Lower lobe of right lung (tissue), 2 donors: ENCODE measurements around the gene CEP126. TPM values are rescaled to one million over a fixed set of nuclear protein-coding genes. Genes with fewer than 3 reads are reported as not detected.

ENCODE experiments used
- ATAC-seq, 2 donors: fragments of 200-7000 bp; cut with Tn5 transposase; one replicate each; pipeline ENCODE4 v1.9.1; 2020 to 2022; ENCODE audit warnings: mild to moderate bottlenecking in 2 of 2, moderate library complexity in 2 of 2
- DNase-seq: peaks from one replicate; pipeline ENCODE4 v3.0.0-alpha.2; 2020
- H3K27ac ChIP-seq: fragments of 200-600 bp; one replicate; pipeline ENCODE4 v1.8.0; 2022
- H3K27me3 ChIP-seq: fragments of 200-600 bp; one replicate; pipeline ENCODE4 v1.8.0; 2022; ENCODE audit warnings: low read depth
- H3K36me3 ChIP-seq: fragments of 200-600 bp; one replicate; pipeline ENCODE4 v1.8.0; 2022; ENCODE audit warnings: mild to moderate bottlenecking
- H3K4me1 ChIP-seq: fragments of 200-600 bp; one replicate; pipeline ENCODE4 v1.8.0; 2022
- H3K4me3 ChIP-seq: fragments of 200-600 bp; one replicate; pipeline ENCODE4 v1.8.0; 2022; ENCODE audit warnings: mild to moderate bottlenecking
- H3K9me3 ChIP-seq: fragments of 200-600 bp; one replicate; pipeline ENCODE4 v1.8.0; 2022
- intact Hi-C: fragments of 100-400 bp; cut with DNase I; formaldehyde crosslinking; loops from one replicate; pipeline ENCODE4 v1.11.0; 2022
- total RNA-seq: library from RNA; stranded (reverse); fragmentation: NEBNext Ultra II Directional; extraction: Animal tissue kit (Norgen Biotek cat#: 25700); gene quantifications from one replicate; pipeline ENCODE4 v1.2.1, GENCODE V29; 2021
- TF ChIP-seq, protein P1 (sequence below): fragments of 200-600 bp; IDR thresholded peaks from one replicate; pipeline ENCODE4 v1.8.0; 2022; ENCODE audit warnings: antibody characterized with exemption, mild to moderate bottlenecking
- donor health status: DM: no; HTN: yes; CAD: no; lungs with severe emphysema.

CEP126 gene
- total RNA-seq, 1 donor from 2014 or later: 6.4 TPM

DNA sequence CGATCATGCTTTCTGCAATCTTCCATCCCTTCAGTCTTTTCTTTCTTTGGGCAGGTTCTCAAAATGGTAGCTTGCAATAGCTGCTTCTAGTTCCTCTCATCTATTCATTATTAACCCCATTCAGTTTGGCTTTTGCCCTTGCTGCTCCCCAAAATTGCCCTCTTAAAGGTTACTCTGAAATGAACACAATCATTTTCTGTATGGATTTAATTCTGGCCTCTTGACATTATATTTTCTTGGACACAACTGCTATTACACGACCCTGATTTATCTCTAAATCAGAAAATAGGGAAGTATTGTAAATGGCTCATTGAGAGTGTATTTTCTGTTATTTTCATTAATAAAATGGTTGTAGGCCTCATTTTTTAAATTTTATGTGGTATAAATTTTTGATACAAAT is 1.6 kb downstream of the CEP126 start, which contains the start of gene ANGPTL5:
Gene ANGPTL5 (minus strand): TSS at position 101 of the 400 bp plus-strand sequence. CDS start 8,613 bp downstream, outside the sequence.
- intact Hi-C loops: no loop called here
- TF ChIP-seq, protein P1, sequence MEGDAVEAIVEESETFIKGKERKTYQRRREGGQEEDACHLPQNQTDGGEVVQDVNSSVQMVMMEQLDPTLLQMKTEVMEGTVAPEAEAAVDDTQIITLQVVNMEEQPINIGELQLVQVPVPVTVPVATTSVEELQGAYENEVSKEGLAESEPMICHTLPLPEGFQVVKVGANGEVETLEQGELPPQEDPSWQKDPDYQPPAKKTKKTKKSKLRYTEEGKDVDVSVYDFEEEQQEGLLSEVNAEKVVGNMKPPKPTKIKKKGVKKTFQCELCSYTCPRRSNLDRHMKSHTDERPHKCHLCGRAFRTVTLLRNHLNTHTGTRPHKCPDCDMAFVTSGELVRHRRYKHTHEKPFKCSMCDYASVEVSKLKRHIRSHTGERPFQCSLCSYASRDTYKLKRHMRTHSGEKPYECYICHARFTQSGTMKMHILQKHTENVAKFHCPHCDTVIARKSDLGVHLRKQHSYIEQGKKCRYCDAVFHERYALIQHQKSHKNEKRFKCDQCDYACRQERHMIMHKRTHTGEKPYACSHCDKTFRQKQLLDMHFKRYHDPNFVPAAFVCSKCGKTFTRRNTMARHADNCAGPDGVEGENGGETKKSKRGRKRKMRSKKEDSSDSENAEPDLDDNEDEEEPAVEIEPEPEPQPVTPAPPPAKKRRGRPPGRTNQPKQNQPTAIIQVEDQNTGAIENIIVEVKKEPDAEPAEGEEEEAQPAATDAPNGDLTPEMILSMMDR: no peak
- ATAC-seq (no peak), DNase-seq (no peak)
- H3K27ac ChIP-seq: peak within 1 kb of the TSS; percentile 85
- no peaks in the 10 kb centered on the region for H3K36me3 ChIP-seq
- H3K9me3 ChIP-seq: no peaks in the 10 kb centered on the region
- H3K27me3 ChIP-seq: no peaks in the 10 kb centered on the region
- H3K4me1 ChIP-seq: peaks cover 15% of the 10 kb centered on the region
- H3K4me3 ChIP-seq: peak within 1 kb of the TSS; percentile 71

DNA sequence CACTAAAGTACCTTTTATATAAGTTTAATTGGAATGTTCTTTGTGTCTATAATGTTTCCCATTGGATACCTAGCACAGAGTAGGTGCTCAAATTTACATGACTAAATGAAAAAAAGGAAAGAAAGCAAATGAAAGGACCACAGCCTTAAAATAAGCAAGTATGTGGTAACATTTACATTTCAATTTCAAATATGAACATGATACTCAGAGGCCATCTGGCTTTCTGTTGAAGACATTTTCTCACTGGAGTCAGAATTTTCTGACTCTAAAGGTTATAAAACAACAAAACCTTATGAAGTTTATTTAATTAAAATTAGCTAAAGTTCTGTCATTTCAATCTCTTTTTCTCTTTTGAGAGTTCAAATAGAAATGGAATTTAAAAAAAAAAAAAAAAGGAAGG is 2.4 kb downstream of the CEP126 start:
- Histone ChIP-seq H3K27me3 (no peaks in the 10 kb centered on the region), H3K9me3 (no peaks in the 10 kb centered on the region), H3K36me3 (no peaks in the 10 kb centered on the region), H3K4me1 (peaks cover 15% of the 10 kb centered on the region), H3K27ac (no peak overlapping the region), H3K4me3 (no peak overlapping the region)
- intact Hi-C loops: no loop called here
- no peak for ATAC-seq
- TF ChIP-seq, protein P1: no peak
- no peak for DNase-seq

DNA sequence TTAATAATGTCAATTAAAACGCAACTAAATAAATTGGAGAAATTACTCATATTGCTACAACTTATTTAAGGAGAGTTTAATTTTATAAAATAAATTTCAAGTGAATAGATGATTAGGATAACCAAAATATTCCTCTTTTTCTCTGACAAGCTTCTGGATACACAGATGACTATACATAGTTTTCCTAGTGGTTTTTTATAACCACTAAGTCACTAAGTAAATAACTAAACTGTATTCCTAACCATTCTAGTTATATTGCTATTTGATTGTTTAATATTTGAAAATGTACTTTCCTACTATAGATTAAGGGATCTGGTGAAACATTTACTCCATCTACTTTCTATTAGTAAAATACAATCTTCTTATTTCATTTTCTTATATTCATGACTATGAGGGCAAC is 6.2 kb downstream of the CEP126 start:
- Histone ChIP-seq H3K27me3 (no peaks in the 10 kb centered on the region), H3K4me1 (no peaks in the 10 kb centered on the region), H3K9me3 (no peaks in the 10 kb centered on the region), H3K36me3 (no peaks in the 10 kb centered on the region), H3K27ac (no peak overlapping the region), H3K4me3 (no peak overlapping the region)
- TF ChIP-seq, protein P1: no peak
- ATAC-seq (no peak), DNase-seq (no peak)
- intact Hi-C loops: no loop called here

DNA sequence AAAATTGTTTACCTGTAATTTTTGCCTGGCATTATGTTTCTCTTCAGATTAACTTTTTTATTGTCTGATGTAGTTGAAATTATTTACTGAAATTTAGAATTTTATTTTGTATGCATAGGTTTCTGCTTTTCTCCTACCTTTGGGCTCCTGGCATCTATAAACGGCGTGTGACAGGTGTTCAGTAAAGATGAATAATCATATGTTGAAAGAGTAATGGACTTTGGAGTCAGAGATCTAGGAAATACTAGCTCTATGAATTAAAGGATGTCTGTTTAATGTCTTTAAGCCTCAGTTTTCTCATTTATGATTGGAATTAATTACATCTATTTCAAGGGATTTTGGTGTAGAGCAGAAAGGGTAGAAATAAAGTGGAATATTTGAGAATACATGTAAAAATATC is 8.7 kb downstream of the CEP126 start:
- Histone ChIP-seq H3K36me3 (no peaks in the 10 kb centered on the region), H3K4me1 (no peaks in the 10 kb centered on the region), H3K27ac (no peak overlapping the region), H3K4me3 (no peak overlapping the region), H3K9me3 (no peaks in the 10 kb centered on the region), H3K27me3 (no peaks in the 10 kb centered on the region)
- intact Hi-C loops: no loop called here
- ATAC-seq (no peak), DNase-seq (no peak)
- TF ChIP-seq, protein P1: no peak

DNA sequence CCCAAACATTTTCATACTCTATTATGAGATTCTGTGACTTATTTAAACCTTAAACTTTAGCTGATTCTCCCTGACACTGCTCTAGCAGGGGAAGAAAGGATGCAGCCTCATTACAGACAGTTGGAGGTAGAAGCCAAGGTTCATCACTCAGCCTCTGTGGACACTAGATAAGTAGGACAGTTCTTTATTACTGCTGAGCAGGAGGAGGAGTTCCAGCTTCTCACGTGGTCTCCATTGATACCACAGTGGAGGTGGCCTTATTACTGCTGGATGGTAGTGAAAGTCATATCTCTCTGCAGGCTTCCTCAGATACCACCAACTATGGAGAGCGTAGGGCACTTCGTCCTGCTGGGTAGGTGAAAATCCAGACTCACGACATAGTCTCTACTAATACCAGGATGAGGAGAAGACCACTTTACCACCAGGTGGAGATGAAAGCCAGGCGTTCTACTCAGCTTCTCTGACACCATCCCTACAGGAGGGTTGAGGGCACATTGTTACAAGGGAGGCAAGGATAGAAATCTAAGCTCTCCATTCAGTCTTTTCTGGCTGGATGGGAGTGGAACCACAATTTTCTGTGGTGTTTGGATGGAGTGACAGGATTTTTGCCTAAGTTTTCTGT is 14.6 kb downstream of the CEP126 start:
- Histone ChIP-seq H3K4me3 (no peak overlapping the region), H3K27ac (no peak overlapping the region), H3K36me3 (no peaks in the 10 kb centered on the region), H3K4me1 (no peaks in the 10 kb centered on the region), H3K27me3 (no peaks in the 10 kb centered on the region), H3K9me3 (no peaks in the 10 kb centered on the region)
- DNase-seq (no peak), ATAC-seq (no peak)
- intact Hi-C loops: no loop called here
- TF ChIP-seq, protein P1: no peak
